PC-3 (cell line): ENCODE measurements around the gene TEDC1.

Source experiments
- CTCF ChIP-seq: fragments of 300-600 bp; sonication (generic); conservative IDR thresholded peaks from 2 replicates; pipeline ENCODE4 v1.5.1; 2017; ENCODE audit warnings: antibody characterized with exemption, low read depth, mild to moderate bottlenecking, low read length
- EZH2phosphoT487 ChIP-seq: fragments of 300-600 bp; sonication (generic); IDR thresholded peaks from 2 replicates; pipeline ENCODE4 v1.6.1; 2018; ENCODE audit warnings: mild to moderate bottlenecking, antibody characterized with exemption, low read length, borderline replicate concordance

- TF ChIP-seq CTCF = no peak
- no peak for TF ChIP-seq EZH2phosphoT487
Observed at GRCh38 chr14:105487986-105488777, 2.9 kb upstream of the TEDC1 start.
